OCI-LY3 (cell line): ENCODE measurements around the gene ARHGEF39.

Experiments
- CTCF ChIP-seq: fragments of 200-600, 300-600 bp; sonication (generic); IDR thresholded peaks from 2 replicates; pipeline ENCODE4 v1.5.1; 2014; ENCODE audit warnings: antibody characterized with exemption, low read length, low read depth
- EZH2phosphoT487 ChIP-seq: fragments of 200-600 bp; shearing (Covaris generic); IDR thresholded peaks from 2 replicates; pipeline ENCODE4 v1.6.1; 2018; ENCODE audit warnings: antibody characterized with exemption, mixed run types, low read depth

DNA sequence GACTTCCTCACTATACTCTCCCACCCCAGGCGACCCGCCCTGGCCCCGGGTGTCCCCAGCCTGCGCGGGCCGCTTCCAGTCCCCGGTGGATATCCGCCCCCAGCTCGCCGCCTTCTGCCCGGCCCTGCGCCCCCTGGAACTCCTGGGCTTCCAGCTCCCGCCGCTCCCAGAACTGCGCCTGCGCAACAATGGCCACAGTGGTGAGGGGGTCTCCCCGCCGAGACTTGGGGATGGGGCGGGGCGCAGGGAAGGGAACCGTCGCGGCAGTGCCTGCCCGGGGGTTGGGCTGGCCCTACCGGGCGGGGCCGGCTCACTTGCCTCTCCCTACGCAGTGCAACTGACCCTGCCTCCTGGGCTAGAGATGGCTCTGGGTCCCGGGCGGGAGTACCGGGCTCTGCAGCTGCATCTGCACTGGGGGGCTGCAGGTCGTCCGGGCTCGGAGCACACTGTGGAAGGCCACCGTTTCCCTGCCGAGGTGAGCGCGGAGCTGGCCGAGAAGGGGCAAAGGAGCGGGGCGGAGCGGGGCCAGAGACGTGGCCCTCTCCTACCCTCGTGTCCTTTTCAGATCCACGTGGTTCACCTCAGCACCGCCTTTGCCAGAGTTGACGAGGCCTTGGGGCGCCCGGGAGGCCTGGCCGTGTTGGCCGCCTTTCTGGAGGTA, 10.9 kb upstream of the ARHGEF39 start:
- TF ChIP-seq CTCF (no peak), EZH2phosphoT487 (no peak)
